ENCODE results near the gene MANEAL. TPM values are rescaled to one million over a fixed set of nuclear protein-coding genes. Genes with fewer than 3 reads are reported as not detected.

The MANEAL gene
- total RNA-seq, 1 experiment from 2014 or later, result 11.6 TPM

- peak; percentile 99 for DNase-seq
- H3K4me3 ChIP-seq (ENCODE audit: insufficient read depth, low read depth, low read length), result peak within 1 kb of the TSS; percentile 82
- no peaks in the 10 kb centered on the region for H3K27me3 ChIP-seq (ENCODE audit: control insufficient read depth, insufficient read depth, low read length)
- peaks cover 29% of the 10 kb centered on the region for H3K36me3 ChIP-seq (replicated peaks; ENCODE audit: control insufficient read depth, insufficient read depth, low read length)
Observed at GRCh38 chr1:37807555-37808368, 14.1 kb downstream of the MANEAL start, which contains the start of the genes C1orf122 and YRDC. C1orf122 (plus strand) TSS chr1:37807790; CDS start chr1:37808405, 615 bp downstream. YRDC (minus strand) TSS chr1:37808208; CDS start chr1:37808180, 28 bp downstream.

GRCh38 chr1:37808369-37809319, 15.0 kb downstream of the MANEAL start:
- no peaks in the 10 kb centered on the region for H3K27me3 ChIP-seq (ENCODE audit: control insufficient read depth, insufficient read depth, low read length)
- peaks cover 25% of the 10 kb centered on the region for H3K36me3 ChIP-seq (replicated peaks; ENCODE audit: control insufficient read depth, insufficient read depth, low read length)
- H3K4me3 ChIP-seq (ENCODE audit: insufficient read depth, low read depth, low read length), result peak overlapping the region; percentile 82
- DNase-seq, result peak; percentile 65

- Histone ChIP-seq H3K4me3 (ENCODE audit: insufficient read depth, low read depth, low read length) (no peak overlapping the region), H3K36me3 (replicated peaks; ENCODE audit: control insufficient read depth, insufficient read depth, low read length) (peaks cover 14% of the 10 kb centered on the region)
- no peak for DNase-seq
Observed at GRCh38 chr1:37809942-37810341, 16.3 kb downstream of the MANEAL start.

GRCh38 chr1:37811027-37811655, 17.5 kb downstream of the MANEAL start:
- no peaks in the 10 kb centered on the region for H3K27me3 ChIP-seq (ENCODE audit: control insufficient read depth, insufficient read depth, low read length)
- H3K4me3 ChIP-seq (ENCODE audit: insufficient read depth, low read depth, low read length), result no peak overlapping the region
- H3K36me3 ChIP-seq (replicated peaks; ENCODE audit: control insufficient read depth, insufficient read depth, low read length), result peaks cover 9% of the 10 kb centered on the region
- DNase-seq, result peak; percentile 83

More at GRCh38 chr1:37809942-37810341, 16.3 kb downstream of the MANEAL start:
- H3K27me3 ChIP-seq (ENCODE audit: control insufficient read depth, insufficient read depth, low read length), result no peaks in the 10 kb centered on the region

GRCh38 chr1:37813529-37814145, 20.0 kb downstream of the MANEAL start:
- DNase-seq, result no peak
- no peaks in the 10 kb centered on the region for H3K27me3 ChIP-seq (ENCODE audit: control insufficient read depth, insufficient read depth, low read length)
- H3K4me3 ChIP-seq (ENCODE audit: insufficient read depth, low read depth, low read length), result no peak overlapping the region
- peaks cover 5% of the 10 kb centered on the region for H3K36me3 ChIP-seq (replicated peaks; ENCODE audit: control insufficient read depth, insufficient read depth, low read length)

GRCh38 chr1:37814252-37814651, 20.6 kb downstream of the MANEAL start:
- peaks cover 5% of the 10 kb centered on the region for H3K36me3 ChIP-seq (replicated peaks; ENCODE audit: control insufficient read depth, insufficient read depth, low read length)
- H3K27me3 ChIP-seq (ENCODE audit: control insufficient read depth, insufficient read depth, low read length), result no peaks in the 10 kb centered on the region
- DNase-seq, result no peak
- no peak overlapping the region for H3K4me3 ChIP-seq (ENCODE audit: insufficient read depth, low read depth, low read length)

GRCh38 chr1:37817481-37817880, 23.8 kb downstream of the MANEAL start:
- peaks cover 14% of the 10 kb centered on the region for H3K36me3 ChIP-seq (replicated peaks; ENCODE audit: control insufficient read depth, insufficient read depth, low read length)
- DNase-seq, result peak; percentile 68
- H3K27me3 ChIP-seq (ENCODE audit: control insufficient read depth, insufficient read depth, low read length), result no peaks in the 10 kb centered on the region
- no peak overlapping the region for H3K4me3 ChIP-seq (ENCODE audit: insufficient read depth, low read depth, low read length)

- Histone ChIP-seq H3K36me3 (replicated peaks; ENCODE audit: control insufficient read depth, insufficient read depth, low read length) (peaks cover 13% of the 10 kb centered on the region), H3K4me3 (ENCODE audit: insufficient read depth, low read depth, low read length) (no peak overlapping the region), H3K27me3 (ENCODE audit: control insufficient read depth, insufficient read depth, low read length) (no peaks in the 10 kb centered on the region)
- no peak for DNase-seq
Observed at GRCh38 chr1:37821481-37821880, 27.8 kb downstream of the MANEAL start.

- H3K36me3 ChIP-seq (replicated peaks; ENCODE audit: control insufficient read depth, insufficient read depth, low read length), result peaks cover 13% of the 10 kb centered on the region
- H3K27me3 ChIP-seq (ENCODE audit: control insufficient read depth, insufficient read depth, low read length), result no peaks in the 10 kb centered on the region
Observed at GRCh38 chr1:37822906-37823815, 29.5 kb downstream of the MANEAL start.

GRCh38 chr1:37824001-37824400, 30.4 kb downstream of the MANEAL start:
- no peak for DNase-seq
- Histone ChIP-seq H3K27me3 (ENCODE audit: control insufficient read depth, insufficient read depth, low read length) (no peaks in the 10 kb centered on the region), H3K36me3 (replicated peaks; ENCODE audit: control insufficient read depth, insufficient read depth, low read length) (peaks cover 13% of the 10 kb centered on the region), H3K4me3 (ENCODE audit: insufficient read depth, low read depth, low read length) (no peak overlapping the region)

More at GRCh38 chr1:37822906-37823815, 29.5 kb downstream of the MANEAL start:
- DNase-seq, result no peak
- no peak overlapping the region for H3K4me3 ChIP-seq (ENCODE audit: insufficient read depth, low read depth, low read length)

GRCh38 chr1:37825506-37825905, 31.9 kb downstream of the MANEAL start:
- no peak for DNase-seq
- Histone ChIP-seq H3K27me3 (ENCODE audit: control insufficient read depth, insufficient read depth, low read length) (no peaks in the 10 kb centered on the region), H3K4me3 (ENCODE audit: insufficient read depth, low read depth, low read length) (no peak overlapping the region), H3K36me3 (replicated peaks; ENCODE audit: control insufficient read depth, insufficient read depth, low read length) (peaks cover 9% of the 10 kb centered on the region)

GRCh38 chr1:37828410-37829074, 34.9 kb downstream of the MANEAL start:
- H3K4me3 ChIP-seq (ENCODE audit: insufficient read depth, low read depth, low read length), result no peak overlapping the region
- no peaks in the 10 kb centered on the region for H3K27me3 ChIP-seq (ENCODE audit: control insufficient read depth, insufficient read depth, low read length)
- DNase-seq, result no peak
- no peaks in the 10 kb centered on the region; the same call in 1 of the 2 replicates for H3K36me3 ChIP-seq (replicated peaks; ENCODE audit: control insufficient read depth, insufficient read depth, low read length)

GRCh38 chr1:37831109-37831508, 37.5 kb downstream of the MANEAL start:
- peaks cover 4% of the 10 kb centered on the region for H3K36me3 ChIP-seq (replicated peaks; ENCODE audit: control insufficient read depth, insufficient read depth, low read length)
- no peaks in the 10 kb centered on the region for H3K27me3 ChIP-seq (ENCODE audit: control insufficient read depth, insufficient read depth, low read length)
- no peak overlapping the region for H3K4me3 ChIP-seq (ENCODE audit: insufficient read depth, low read depth, low read length)
- no peak for DNase-seq

All from H7 (cell line).